ENCODE data around the gene HMX2.

Gene HMX2

GRCh38 chr10:123147635-123148413 is at the start of gene HMX2:
Gene HMX2 (plus strand): TSS chr10:123148136. CDS start chr10:123148379, 243 bp downstream.
- no peak for DNase-seq (ENCODE audit: low read depth)

GRCh38 chr10:123100030-123100762 is 47.7 kb upstream of the HMX2 start:
- DNase-seq (ENCODE audit: low read depth): no peak

DNA sequence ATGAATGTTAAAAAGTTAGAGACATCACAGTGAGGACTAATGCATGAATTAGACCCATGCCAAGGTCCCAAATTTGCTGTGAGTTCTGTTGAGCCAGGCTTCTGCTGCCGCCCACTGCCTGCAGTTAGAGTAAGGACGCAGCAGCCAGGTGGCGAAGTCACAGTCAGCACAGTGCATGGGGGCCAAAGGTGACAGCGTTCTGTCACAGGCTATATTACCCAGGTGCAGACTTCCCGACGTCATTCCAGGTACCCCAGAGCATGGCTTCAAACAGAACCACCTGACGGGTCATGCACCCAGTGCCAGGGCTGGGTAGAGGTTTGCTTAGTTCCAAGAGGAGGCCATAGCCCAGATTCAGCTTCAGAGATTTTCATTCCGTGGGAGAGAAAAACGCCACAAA is 46.1 kb upstream of the HMX2 start:
- no peak for DNase-seq (ENCODE audit: low read depth)

DNA sequence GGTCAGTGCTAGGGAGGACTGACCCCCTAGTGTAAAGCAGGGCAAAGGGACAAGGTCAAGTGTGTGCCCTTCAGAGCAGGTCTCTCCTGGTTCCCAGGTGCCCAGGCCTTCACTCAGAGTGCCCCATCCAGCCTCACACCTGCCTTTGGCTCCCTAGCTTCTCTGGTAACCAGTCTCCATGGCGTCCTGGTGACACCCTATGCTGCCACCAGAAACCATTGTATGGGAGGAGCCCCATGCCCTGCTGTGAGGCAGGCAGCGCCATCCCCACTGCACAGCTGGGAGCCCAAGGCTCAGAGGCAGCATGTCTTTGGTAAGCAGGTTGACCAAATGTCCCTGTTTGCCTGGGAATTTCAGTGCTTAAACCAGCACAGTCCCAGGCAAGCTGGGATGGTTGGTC is 45.3 kb upstream of the HMX2 start:
- DNase-seq (ENCODE audit: low read depth): no peak

- no peak for DNase-seq (ENCODE audit: low read depth)
Measured at GRCh38 chr10:123103944-123104343, 44.0 kb upstream of the HMX2 start.

DNA sequence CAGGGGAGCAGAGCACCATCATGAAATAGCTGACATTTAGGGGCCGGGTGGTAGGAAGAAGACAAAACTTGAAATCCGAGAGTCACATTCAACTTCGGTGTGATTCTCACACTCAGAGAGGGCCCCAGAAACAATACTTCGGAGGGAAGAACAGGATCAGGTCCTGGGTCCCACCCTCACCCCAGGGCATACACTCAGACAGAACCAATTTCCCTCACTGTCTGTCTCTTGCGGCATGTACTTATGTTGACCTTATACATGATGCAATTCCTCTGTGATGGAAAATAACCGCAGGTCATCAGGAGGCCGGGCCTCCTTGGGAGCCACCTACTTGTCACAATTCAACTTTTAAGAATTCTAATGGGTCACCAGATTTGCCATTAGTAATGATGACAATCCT is 38.5 kb upstream of the HMX2 start:
- DNase-seq (ENCODE audit: low read depth): no peak

DNA sequence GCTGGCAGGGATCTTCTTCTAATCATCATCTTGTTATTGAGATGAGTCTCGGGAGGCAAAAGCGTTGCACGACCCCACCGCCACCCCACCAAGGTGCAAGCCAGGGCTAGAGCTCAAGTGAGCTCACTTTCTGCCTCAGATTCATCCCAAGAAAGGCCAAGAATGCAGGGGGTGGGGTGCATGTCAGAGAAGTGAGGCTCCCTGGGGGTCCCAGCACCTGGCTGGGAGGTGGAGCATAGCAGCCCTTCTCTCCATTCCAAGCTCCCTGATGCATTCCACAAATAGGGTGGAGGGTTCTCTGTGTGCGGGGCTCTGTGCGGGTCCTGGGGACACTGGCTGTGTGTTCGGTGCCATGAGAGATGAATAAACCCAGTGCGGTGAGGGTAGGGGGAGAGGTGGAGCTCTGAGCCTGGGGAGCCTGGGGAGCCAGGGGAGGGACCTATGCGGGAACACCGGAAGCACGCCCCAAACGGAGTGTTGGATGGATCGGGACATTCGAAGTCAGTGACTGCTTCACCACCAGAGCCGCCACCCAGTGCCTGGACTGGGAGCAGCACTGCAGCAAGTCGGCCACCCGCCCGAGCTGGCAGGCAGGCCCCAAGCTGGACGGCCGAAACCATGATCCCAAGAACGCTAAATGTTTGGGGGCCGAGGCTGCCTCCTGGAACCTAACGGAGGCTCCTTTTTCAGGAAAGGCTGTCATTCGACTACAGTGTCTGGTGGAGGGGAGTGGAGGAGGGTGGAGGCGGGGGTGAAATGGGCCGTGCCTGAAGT is 30.1 kb upstream of the HMX2 start:
- DNase-seq (ENCODE audit: low read depth): no peak

DNA sequence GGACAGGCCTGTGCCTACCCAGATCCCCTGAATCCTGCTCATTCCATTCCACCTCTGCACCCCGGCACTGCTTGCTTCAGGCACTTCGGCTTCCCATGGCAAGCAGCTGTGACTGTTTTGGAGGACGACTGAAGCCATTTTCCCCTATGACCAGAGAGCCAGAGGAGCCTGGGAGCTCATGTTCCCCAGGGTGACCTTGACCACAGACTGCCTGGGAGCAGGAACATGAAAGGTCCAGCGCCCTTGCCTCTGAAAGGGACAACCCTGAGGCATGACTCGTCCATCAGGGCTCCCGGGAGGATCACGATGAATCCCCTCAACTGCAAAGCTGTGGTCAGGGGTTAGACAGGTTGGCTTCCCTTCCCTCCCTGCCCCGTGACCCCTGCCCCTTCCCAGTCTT is 28.9 kb upstream of the HMX2 start:
- DNase-seq (ENCODE audit: low read depth): no peak

GRCh38 chr10:123126246-123126645 is 21.7 kb upstream of the HMX2 start:
- DNase-seq (ENCODE audit: low read depth): no peak

DNA sequence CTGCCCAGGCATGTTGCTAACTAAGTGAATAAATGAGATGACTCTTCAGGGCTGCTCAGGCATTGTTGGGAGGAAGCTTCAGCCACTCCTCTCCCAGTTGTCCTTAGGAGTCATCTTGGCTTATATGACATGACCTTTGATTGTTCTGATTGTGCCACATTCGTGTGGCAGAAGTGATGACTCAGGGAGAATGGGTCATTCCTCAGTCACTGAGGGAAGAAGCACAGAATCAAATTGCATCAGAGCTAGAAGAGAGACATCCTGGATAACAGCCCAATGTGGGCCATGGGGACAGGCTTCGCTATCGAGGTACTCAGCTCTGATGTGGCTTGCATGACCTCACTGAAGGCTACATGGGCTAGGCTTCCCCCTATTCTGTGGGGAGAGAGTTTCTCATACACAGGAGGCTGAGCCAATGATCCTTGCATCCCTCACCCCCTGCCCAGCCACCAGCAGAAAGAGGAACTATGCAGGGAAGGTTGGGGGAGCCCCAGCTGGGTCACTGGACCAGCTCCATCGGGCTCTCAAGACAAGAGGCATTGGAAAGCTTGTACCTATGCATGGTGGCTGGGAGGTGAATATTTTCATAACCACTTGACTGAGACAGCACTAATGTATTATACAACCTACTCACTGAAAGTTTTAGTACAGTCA is 18.2 kb upstream of the HMX2 start:
- DNase-seq (ENCODE audit: low read depth): no peak

GRCh38 chr10:123132576-123133477 is 15.1 kb upstream of the HMX2 start:
- DNase-seq (ENCODE audit: low read depth): peak; percentile 88

GRCh38 chr10:123133541-123134342 is 14.2 kb upstream of the HMX2 start:
- no peak for DNase-seq (ENCODE audit: low read depth)

DNA sequence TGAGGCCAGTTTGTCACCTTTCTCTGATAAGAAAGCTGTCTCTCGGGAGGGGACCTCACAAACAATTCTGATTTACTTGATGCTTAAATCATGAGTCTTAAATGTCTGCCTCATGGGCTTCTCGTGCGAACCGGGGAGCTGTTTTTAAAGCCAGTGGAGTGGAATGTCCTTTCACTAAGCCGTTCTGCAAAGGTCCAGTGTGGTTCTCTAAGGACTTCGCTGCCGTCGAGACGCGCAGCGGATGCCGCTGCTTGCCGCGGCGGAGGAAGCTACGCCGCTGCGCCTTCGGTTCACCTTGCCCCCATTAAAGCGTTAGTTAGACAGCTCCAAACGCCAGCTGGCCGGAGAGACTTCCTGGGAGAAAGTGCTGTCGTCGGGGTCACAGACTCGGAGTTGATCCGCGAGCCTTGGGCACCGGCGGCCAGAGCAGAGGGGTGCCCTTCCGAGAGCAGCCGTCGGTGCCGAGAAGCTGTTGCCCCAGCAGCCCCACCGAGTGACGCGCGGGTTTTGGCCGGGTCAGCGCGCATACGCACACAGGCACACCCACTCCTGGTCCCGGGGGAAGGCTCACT is 13.5 kb upstream of the HMX2 start:
- no peak for DNase-seq (ENCODE audit: low read depth)

DNA sequence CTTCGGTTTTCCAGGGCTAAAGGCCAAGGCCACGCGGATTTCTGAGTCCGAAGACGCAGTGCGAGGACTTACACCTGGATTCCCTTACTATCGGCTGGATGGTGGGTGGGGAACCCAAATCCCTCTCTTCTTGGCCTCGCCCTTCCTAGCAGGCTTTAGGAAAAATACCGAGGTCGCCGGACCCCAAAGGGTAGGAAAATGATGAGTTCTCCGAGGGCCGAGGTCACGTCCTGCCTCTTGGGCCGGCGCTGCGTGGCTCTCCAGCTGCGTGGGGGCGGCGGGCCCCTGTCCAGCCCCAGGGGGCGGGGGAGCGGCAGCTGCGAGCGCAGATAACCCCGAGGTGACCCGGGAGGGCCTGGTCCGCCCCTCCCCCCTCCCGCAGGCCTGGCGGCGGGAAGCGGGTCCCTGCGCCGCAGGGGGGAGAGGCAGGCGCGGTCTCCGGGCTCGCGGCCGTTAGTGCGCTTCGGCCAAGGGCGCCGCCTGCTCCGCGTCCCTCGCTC is 13.0 kb upstream of the HMX2 start:
- DNase-seq (ENCODE audit: low read depth): no peak

DNA sequence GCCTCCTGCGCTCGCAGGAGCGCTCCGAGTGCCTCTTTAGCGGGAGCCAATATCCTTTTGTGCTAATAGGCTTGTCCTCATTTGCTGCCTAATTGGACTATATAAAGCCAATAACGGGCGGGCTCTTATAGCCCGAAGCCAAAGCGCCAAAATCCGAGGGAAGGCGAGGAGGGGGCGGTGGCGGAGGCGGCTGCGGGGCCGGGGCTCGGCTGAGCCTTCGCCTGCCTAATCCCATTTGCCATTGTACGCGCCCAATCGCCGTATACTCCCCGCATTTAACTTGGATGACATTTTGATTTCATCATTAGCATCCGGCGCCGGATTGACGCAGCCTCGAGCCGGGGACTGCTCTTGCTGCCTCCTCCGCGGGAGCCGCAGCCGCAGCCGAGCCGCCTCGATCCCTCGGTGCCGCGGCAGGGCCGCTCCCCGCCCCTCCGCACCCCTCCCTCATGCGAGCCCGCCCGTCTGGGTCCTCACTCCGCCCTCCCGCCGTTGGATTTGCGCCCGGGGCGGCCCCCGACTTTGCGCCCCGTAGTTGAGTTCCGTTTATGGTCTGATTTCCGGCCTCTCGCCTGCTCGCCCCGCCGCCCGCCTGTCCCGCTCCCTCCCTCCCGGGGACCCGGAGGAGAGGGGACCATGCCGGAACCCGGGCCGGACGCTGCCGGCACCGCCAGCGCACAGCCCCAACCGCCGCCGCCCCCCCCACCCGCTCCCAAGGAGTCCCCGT is 12.4 kb upstream of the HMX2 start, which contains the start of gene HMX3:
HMX3 (plus strand) TSS at position 556 of the 727 bp plus-strand sequence; CDS start at position 637, 81 bp downstream.
- DNase-seq (ENCODE audit: low read depth): no peak

- no peak for DNase-seq (ENCODE audit: low read depth)
Measured at GRCh38 chr10:123136221-123136805, 11.6 kb upstream of the HMX2 start.

- DNase-seq (ENCODE audit: low read depth): no peak
Measured at GRCh38 chr10:123136806-123137642, 10.9 kb upstream of the HMX2 start.

- no peak for DNase-seq (ENCODE audit: low read depth)
Measured at GRCh38 chr10:123139165-123139520, 8.8 kb upstream of the HMX2 start.

All from activated T-cell treated with anti-CD3 and anti-CD28 coated beads for 1 hour (primary cell).